GM10266 (cell line): ENCODE measurements around the gene ARHGAP26.

Experiments used
- DNase-seq: peaks from one replicate; pipeline ENCODE4 v3.0.0; 2012; ENCODE audit errors: extremely low spot score
- TF ChIP-seq, protein P1 (sequence below): IDR thresholded peaks from 2 replicates; pipeline ENCODE4 v1.5.1; 2012; ENCODE audit warnings: mild to moderate bottlenecking, low read depth; ENCODE audit not compliant: control insufficient read depth, insufficient read depth; ENCODE audit errors: missing control alignments

ARHGAP26 gene

DNA sequence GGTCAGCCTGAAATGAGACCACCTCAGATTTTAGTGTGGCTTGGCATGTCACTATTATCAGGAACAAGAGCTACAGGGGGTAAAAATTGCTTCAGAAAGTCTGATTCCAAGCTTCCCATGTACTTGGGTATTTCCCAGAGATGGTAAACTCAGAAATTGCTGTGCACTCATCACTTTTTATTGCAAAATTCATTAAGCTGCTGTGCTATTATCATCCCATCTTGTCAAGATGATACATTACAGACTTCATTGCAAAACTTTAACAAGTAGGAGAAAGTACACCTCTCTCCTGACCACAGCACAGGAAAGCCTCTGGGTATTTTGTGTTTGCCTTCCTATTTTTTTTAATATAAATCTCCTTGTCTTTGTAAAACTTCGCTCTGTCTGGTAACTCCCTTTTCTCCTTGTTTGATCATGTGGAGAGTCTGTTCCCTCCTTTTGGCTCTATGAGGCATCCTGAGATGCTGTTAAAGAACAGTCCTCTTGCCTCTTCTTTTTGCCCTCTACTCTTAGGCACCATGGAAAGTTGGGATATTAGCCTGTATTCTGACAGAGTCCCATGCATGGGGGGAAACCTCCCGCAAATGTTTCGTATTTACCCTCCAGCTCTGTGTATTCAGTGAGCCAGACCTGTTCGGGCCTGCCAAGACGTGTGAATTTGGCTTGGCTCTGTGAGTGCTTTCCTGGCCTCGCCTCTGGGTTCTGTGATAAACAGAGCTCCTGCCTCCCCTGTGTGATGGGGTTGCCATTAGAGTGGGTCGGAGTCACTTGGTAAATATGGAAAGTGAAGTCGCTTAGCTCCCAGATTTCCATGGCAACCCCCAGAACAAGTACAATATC is 372.6 kb downstream of the ARHGAP26 start:
- TF ChIP-seq, protein P1, sequence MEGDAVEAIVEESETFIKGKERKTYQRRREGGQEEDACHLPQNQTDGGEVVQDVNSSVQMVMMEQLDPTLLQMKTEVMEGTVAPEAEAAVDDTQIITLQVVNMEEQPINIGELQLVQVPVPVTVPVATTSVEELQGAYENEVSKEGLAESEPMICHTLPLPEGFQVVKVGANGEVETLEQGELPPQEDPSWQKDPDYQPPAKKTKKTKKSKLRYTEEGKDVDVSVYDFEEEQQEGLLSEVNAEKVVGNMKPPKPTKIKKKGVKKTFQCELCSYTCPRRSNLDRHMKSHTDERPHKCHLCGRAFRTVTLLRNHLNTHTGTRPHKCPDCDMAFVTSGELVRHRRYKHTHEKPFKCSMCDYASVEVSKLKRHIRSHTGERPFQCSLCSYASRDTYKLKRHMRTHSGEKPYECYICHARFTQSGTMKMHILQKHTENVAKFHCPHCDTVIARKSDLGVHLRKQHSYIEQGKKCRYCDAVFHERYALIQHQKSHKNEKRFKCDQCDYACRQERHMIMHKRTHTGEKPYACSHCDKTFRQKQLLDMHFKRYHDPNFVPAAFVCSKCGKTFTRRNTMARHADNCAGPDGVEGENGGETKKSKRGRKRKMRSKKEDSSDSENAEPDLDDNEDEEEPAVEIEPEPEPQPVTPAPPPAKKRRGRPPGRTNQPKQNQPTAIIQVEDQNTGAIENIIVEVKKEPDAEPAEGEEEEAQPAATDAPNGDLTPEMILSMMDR, result no peak
- DNase-seq, result no peak

DNA sequence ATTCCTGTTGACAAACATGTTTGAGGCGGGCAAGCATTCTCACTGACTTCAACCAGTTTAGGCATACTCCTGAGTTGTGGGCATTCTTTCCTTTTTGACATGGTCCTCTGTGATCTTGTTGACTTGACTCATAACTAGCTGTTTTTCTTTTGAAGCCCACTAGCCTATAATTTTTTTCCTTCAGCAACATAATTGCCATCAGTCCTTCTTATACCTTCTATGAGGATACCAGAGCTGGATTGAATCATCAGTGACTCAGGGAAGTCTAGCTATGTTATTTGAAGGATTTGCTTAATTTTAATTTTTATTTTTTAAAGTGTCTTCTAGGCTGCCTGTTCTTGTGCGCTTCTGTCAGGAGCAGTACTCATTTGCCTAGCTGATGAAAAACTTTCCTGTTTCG is 373.8 kb downstream of the ARHGAP26 start:
- TF ChIP-seq, protein P1, result no peak
- no peak for DNase-seq

- TF ChIP-seq, protein P1, result no peak
- no peak for DNase-seq
These were observed 375.3 kb downstream of the ARHGAP26 start for GRCh38 chr5:143145243-143146160.

- TF ChIP-seq, protein P1, result no peak
- no peak for DNase-seq
These were observed 376.0 kb downstream of the ARHGAP26 start for GRCh38 chr5:143146161-143146560.

GRCh38 chr5:143147383-143147782 is 377.2 kb downstream of the ARHGAP26 start:
- TF ChIP-seq, protein P1, result no peak
- DNase-seq, result no peak

- no peak for DNase-seq
- TF ChIP-seq, protein P1, result no peak
These were observed 377.7 kb downstream of the ARHGAP26 start for GRCh38 chr5:143147902-143148301.
